H54 (cell line): ENCODE data around the gene SLC38A10.

ENCODE experiments used
- DNase-seq: peaks from one replicate; pipeline ENCODE4 v3.0.0; 2011; ENCODE audit warnings: low spot score, mixed read lengths; ENCODE audit not compliant: insufficient read length
- FAIRE-seq: peaks from 3 replicates; lab custom pipeline; 2011; peaks lifted over from hg19 to GRCh38; lab: Jason Lieb, UNC
- POLR2A ChIP-seq: IDR thresholded peaks from 2 replicates; pipeline ENCODE4 v1.6.1; 2011; ENCODE audit warnings: low read depth, mild to moderate bottlenecking, low read length

Gene SLC38A10

DNA sequence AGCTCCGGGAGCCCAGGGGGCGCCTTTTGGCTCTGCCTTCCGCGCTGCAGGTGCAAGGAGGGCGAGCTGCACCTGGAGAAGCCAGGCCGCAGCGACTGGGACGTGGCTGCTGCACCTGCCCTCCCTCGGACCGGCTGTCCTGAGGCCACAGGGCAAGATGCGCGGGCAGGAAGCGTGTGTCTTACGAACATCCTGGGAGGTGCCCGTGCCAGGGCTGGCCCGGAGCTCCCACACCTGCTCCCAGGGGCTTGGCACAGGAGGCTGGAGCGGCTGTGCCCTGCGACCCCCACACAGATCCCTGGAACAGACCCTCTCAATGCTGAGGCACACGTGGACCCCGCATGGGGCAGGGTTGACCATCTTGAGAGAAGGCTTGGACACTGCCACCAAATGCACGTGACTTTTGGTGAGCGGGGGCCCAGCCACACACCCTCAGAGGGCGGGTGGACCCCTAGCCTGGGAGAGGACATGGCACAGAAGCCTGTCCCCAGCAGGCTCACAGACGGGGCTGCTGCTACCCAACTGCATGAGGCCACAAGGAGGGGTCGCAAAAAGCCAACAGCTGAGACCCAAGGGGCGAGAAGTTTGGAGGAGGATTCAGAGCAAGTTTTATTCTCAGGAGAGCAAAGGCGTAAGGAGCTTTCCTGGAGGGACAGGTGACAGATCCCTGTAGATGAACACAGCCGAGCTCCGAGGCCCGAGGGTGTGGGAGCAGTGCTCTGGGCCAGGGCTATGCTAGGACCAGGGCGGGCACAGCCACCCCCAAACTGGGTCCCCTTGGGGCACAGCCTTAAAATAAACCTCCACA is 44.6 kb downstream of the SLC38A10 start:
- no peak for TF ChIP-seq POLR2A
- DNase-seq (no peak), FAIRE-seq (no peak)

DNA sequence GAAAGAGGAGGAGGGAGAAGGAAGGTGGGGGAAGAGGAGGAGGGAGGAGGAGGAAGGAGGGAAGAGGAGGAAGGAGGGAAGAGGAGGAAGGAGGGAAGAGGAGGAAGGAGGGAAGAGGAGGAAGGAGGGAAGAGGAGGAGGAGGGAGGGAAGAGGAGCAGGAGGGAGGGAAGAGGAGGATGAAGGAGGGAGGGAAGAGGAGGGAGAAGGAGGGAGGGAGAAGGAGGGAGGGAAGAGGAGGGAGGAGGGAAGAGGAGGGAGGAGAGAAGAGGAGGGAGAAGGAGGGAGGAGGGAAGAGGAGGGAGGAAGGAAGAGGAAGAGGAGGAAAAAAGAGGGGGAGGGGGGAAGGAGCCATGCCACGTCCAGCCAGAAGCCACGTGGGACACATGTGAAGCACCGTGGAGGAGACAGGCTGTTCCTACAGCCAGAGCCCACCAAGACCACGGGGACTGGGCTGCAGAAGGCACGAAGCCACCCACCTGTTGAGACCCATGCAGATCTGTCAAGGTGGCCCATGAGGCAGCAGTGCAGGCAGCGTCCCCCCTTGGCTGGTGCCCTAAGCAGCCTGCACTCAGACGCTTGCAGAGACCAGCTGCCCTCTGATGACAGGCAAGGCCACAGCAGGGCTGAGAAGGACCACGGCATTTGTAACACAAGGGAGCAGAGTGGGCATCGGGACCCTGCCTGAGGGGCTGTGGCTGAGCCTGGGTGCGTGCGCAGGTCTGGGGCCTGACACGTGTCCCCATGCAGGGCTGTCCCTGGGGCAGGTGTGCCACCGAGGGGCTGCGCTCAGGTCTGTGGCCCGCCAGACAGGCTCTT is 45.7 kb downstream of the SLC38A10 start:
- no peak for FAIRE-seq
- no peak for TF ChIP-seq POLR2A
- DNase-seq: no peak

DNA sequence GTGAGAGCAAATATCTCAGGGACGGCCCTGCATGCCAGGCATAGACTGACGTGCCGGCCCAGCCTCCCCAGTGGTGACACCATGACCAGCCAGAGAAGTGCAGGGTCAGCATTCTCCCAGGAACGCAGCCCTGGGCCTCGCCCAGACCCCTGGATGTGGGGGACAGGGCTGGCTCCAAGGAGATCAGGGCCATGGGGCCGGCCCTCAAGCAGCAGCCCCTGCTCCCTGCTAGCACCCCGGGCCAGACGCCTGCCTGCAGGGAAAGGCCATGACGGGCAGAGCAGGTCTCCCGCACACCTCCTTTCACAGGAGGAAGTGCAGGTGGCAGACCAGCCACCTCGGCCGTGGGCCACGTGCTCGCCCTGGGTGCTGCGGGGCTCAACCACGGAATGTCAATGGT is 46.5 kb downstream of the SLC38A10 start:
- FAIRE-seq: no peak
- DNase-seq: no peak
- no peak for TF ChIP-seq POLR2A

DNA sequence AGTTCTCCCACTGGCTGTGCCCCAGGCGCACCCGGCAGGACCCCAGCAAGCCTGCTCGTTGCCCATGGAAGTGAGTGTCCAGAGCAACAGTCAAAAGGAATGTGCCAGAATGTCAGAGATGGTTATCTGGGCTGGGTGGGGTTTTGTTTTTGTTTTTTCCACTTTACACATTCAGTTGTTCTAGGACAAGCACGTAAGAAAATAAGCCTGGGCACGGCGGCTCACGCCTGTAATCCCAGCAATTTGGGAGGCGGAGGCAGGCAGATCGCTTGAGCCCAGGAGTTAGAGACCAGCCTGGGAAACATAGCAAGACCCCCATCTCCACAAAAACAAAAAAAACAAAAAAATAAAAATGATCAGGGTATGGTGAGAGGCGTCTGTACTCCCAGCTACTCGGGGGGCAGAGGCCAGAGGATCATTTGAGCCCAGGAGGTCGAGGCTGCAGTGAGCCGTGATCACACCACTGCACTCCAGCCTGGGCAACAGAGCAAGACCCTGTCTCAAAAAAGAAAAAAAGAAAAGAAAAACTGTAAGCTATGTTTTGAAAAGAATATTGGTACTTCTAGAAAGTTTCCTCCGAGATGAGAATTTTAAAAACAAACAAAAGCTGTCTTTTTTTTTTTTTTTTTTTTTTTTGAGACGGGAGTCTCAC is 47.6 kb downstream of the SLC38A10 start:
- TF ChIP-seq POLR2A: no peak
- no peak for DNase-seq
- FAIRE-seq: no peak

DNA sequence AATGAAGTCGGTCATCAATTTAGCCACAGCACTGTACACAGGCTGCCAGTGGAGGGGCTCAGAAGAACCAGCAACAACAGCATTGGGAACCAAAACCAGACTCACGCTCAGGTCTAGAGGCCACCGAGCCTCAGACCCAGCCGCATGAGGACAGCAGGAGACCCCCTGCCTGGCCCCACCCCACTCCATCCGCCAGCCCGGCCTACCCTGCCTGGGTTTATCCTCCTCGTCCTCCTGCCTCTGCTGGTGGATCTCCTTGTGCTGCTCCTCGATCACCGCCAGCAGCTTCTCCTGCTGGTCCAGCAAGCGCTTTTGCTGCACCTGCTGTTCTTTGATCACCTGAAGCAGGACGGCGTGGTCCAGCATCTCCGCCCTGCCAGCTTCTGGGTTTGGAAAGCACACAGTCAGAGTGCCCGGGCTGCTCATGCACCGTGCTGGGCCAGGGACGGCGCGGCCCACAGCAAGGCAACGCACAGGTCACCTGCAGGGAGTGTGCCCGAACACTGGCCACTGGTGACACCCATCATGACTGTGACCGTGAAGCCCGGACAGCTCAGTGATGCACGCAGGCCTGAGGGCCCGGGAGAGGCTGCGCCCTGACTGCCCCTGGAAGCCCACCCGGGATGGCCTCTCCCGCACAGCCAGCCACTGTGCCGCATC is 48.3 kb downstream of the SLC38A10 start:
- FAIRE-seq: no peak
- DNase-seq: no peak
- TF ChIP-seq POLR2A: no peak

DNA sequence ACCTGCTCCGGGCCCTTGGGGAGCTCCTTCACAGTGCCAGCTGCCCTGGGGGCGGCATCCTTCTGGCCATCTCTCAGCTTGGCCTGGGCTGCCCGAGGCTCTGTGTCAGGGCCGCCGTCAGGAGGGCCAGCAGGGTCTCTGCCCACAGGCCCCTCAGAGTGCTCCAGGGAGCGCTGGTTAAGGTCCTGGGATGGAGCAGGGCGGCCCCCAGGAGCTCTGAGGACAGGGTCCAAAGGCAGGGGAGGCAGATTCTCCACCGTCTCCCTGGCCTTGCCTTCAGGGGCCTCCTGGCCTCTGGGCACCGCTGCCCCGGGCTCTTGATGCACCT is 48.8 kb downstream of the SLC38A10 start:
- FAIRE-seq: no peak
- no peak for TF ChIP-seq POLR2A
- DNase-seq: no peak

DNA sequence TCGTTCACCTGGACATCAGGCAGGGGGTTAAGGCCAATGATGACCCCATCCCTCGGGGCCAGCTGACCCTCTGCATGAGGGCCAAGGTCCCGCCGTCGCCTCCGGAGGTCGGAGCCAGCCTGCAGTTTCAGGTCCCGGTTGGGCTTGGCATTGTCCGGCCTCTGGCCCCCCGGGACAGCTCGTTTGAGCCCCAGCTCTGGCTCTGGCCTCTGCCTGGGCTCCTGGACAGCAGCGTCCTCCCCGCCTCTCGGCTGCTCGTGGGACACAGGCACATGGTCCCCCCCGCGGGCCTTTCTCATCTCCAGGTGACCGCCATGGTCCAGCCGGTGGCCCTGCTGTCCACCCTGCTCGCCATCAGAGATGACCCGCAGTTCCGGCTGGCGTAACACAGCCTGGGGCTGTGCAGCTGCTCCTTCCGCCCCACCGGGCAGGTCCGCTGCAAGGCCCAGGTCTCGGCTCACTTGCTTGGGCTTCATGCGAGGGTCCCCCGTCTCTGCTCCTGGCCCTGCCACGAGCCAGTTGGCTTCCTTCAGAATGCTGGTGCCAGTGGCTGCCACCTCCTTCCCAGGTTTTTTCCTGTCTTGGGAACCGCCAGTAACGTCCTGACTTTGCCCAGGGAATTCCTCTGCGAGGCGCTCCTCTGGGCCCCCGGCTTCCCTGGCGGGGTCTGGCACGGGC is 49.3 kb downstream of the SLC38A10 start:
- FAIRE-seq (no peak), DNase-seq (no peak)
- no peak for TF ChIP-seq POLR2A

DNA sequence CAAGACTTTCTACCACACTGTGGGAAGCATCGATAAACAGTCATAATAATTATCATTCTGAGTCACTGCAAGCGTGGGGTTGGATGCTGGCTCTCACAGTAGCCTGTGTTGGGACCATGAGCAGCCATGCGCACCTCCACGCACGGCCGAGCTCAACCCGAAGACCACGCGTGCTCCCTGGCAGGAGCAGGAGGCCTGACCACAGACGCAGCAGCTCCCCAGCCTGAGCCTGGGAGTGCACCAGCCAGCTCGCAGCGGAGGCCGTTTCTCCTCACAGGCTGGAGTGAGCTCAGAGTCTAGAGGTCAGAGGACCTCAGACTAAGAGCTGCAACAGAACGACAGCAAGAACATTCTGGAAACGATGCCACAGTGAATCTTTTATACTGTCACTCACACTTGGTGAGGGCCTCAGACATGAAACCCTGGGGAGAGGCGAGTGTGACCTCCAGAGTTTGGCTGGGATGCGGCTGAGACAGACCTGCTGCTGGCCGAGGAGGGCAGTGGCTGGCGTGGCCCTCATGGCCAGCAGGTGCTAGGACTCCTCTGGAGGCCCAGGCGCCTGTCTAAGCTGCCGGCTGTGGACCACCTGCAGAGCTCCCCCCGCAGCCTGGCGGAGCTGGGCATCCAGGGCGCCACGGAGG is 50.0 kb downstream of the SLC38A10 start:
- FAIRE-seq: no peak
- no peak for DNase-seq
- TF ChIP-seq POLR2A: no peak

DNA sequence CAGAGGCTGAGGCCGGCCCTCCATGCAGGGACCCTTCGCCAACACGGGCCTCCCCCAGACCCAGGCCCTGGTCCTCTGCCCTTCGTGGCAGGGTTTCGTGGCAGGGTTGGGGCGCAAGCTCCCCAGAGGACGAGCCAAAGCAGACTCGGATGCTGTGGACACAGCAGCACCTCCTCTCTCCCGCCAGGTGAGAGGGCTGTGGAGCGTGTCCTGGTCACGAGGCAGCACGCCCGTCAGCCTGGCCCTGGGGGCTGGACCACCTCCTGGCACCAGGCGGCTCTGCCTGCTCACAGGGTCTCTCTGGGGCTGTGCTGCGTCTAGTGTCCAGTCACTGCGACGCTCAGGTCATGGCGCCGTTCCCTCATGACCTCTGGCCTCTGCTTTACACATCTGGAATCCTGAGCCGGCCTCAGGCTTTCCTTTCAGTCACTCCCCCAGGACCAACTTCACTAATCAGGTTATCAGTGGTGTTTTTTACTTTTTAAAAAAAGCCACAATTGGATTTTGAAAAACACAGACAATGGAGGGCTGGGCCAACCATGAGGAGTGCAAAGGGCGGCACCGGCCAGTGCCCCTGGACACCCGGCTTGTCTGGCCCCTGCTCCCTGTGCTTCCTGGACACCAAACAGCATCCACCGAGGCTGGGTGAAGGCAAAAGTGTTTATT is 50.6 kb downstream of the SLC38A10 start:
- FAIRE-seq: no peak
- TF ChIP-seq POLR2A: no peak
- no peak for DNase-seq

DNA sequence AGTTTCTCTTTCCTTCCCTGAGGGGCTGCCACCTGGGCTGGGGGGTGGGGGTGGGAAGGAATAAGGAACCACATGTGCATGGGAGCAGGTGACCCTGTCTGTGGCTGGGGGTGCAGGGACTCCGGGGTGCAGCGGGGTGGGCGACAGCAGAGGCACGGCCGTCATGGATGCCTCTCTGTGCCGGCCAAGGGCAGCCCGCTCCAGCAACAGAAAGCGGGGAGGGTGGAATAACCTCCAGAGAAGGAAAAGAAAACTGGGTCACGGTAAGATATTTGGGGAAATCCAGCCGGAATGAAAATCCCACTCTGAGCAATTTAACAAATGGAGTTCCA is 51.8 kb downstream of the SLC38A10 start:
- DNase-seq (no peak), FAIRE-seq (no peak)
- no peak for TF ChIP-seq POLR2A

DNA sequence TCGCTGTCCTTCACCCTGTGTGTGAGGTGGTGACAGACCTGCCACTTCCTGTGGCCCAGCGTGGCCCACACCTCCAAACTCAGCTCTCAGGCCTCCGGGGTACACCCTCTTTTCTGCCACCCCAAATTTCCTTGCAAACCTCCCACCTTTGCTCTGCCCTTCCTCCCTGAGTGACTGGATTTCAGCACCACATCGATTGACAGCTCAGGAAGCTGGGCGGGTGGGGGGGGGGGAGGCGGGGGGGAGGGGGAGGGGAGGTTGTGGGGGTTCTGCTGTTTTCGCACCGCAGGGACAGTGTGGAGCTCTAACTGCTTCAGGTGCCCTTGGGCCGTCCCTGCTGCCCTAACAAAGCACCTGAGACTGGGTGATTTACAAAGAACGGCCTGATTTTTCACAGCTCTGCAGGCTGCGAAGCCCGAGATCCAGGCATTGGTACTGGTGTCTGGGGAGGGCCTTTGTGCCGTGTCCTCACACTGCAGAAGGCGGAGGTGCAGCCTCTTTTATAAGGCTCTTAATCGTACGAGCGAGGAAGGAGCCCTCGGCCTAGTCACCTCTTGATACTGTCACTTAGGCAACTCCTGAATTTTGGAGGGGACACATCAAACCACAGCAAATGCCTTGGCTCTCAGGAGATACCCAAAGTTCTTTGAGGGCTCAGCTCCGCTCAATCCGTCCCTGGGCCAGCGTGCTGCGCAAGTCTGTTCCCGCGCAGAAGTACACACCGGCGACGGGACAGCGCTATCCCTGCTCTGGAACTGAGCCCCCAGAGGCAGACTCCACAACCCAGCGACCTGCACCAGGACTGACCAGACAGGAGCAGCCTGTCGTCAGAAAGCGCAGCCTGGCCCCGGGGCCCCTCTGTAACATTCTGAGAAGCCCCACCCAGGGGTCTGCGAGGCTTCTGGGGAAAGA is 52.4 kb downstream of the SLC38A10 start:
- no peak for FAIRE-seq
- no peak for TF ChIP-seq POLR2A
- DNase-seq: no peak

DNA sequence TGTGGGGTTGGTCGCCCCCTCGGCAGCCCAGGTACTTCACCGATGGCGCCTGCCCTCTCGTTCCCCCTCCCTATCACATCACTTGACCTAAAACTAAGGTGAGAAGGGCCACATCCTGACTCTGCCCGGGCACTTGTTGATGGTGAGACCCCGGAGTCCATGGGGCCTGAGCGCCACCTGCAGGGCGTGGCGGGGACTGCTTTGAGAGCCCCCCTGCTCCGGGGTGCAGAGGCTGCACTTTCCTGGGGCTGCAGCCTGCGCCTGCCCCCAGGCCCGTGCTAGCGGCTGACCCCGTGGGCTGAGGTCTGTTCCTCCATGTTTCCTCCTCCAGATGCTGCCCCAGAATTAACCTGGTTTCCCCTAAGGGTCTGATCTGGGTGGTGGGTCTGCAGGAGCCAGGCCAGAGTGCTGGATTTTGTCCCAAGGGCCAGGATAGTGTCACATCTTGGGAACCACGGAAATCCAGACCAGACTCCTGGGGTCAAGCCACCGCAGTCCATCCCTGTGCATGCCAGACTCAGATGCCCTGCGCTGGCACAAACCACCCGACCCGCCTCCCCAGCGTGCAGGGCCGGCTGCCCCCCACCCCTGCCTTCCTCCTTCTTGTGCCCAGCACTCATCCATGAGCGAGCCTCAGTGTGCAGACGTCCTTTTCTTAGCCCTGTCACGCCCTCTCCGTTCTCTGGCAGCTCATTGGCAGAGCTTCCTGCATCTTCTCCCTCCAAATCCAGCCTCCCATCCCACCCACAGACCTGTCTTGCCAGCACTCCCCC is 53.3 kb downstream of the SLC38A10 start:
- TF ChIP-seq POLR2A: no peak
- DNase-seq: peak; percentile 62
- FAIRE-seq: no peak
